NCI-H345 treated with DMSO at 0.1 percent for 48 hours (cell line): Measurements from ENCODE around the gene MBNL2.

Source experiments
- DNase-seq: peaks from one replicate; lab custom pipeline; 2025; ENCODE audit not compliant: unreplicated experiment; lab: John Stamatoyannopoulos, UW

The MBNL2 gene

GRCh38 chr13:97221989-97222700 lies at the start of gene MBNL2:
Gene MBNL2, plus strand, starts transcription at chr13:97222333. Its CDS starts 53,903 bp downstream, at chr13:97276236.
- peak; percentile 74 for DNase-seq

GRCh38 chr13:97174638-97175037 lies 47.5 kb upstream of the MBNL2 start:
- DNase-seq = no peak

- DNase-seq = no peak
These were observed 47.1 kb upstream of the MBNL2 start for GRCh38 chr13:97175041-97175440.

GRCh38 chr13:97179501-97179900 lies 42.6 kb upstream of the MBNL2 start:
- no peak for DNase-seq

- no peak for DNase-seq
These were observed 39.8 kb upstream of the MBNL2 start for GRCh38 chr13:97182111-97182890.

GRCh38 chr13:97185291-97185690 lies 36.8 kb upstream of the MBNL2 start:
- no peak for DNase-seq

- DNase-seq = no peak
These were observed 36.4 kb upstream of the MBNL2 start for GRCh38 chr13:97185751-97186150.

- DNase-seq = no peak
These were observed 33.9 kb upstream of the MBNL2 start for GRCh38 chr13:97188207-97188606.

- DNase-seq = peak; percentile 17
These were observed 32.2 kb upstream of the MBNL2 start for GRCh38 chr13:97189928-97190327.

GRCh38 chr13:97191142-97191541 lies 31.0 kb upstream of the MBNL2 start:
- DNase-seq = no peak

- no peak for DNase-seq
These were observed 30.5 kb upstream of the MBNL2 start for GRCh38 chr13:97191615-97192014.

- no peak for DNase-seq
These were observed 30.0 kb upstream of the MBNL2 start for GRCh38 chr13:97192166-97192565.

GRCh38 chr13:97193577-97193976 lies 28.6 kb upstream of the MBNL2 start:
- DNase-seq = no peak

GRCh38 chr13:97194479-97194878 lies 27.7 kb upstream of the MBNL2 start:
- no peak for DNase-seq

GRCh38 chr13:97196340-97196739 lies 25.8 kb upstream of the MBNL2 start:
- no peak for DNase-seq

- no peak for DNase-seq
These were observed 23.4 kb upstream of the MBNL2 start for GRCh38 chr13:97198753-97199152.

- no peak for DNase-seq
These were observed 22.7 kb upstream of the MBNL2 start for GRCh38 chr13:97199451-97199850.

GRCh38 chr13:97200081-97200942 lies 21.8 kb upstream of the MBNL2 start:
- DNase-seq = no peak

- DNase-seq = no peak
These were observed 19.4 kb upstream of the MBNL2 start for GRCh38 chr13:97202761-97203160.

GRCh38 chr13:97205465-97205864 lies 16.7 kb upstream of the MBNL2 start:
- no peak for DNase-seq

- DNase-seq = no peak
These were observed 16.2 kb upstream of the MBNL2 start for GRCh38 chr13:97205982-97206381.
